Measurements from ENCODE around the gene MAB21L2.

The MAB21L2 gene

DNA sequence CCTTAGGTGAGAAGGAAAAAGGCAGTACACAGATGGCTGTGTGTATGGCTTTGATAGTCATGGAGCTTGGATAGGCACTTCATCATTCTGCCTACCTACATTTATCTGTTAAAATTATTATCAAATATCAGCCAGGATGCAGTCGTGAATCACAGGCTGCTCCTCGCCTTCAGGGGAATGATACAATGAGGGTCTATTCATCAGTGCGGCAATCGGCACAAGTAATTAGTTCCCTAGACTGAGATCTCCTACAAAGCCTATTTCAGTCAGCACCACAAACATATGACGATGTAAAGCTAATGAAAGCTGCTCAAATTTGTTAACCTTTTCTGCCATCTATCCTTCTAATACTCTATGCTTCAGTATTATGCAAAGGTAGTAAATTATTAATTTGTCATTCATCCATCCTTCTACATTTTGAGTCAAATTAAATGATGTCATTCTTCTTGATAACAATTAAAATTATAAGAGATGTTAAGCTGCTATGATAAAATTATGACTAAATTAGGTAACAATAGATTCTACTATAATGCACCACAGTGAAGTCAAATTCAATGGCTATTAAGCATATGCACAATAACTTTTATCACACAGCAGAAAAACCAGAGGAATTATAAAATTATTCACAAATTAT is 19.0 kb downstream of the MAB21L2 start:
- no peak overlapping the region for H2BK12ac ChIP-seq (ENCODE audit: low read length)
- no peak overlapping the region for H4K8ac ChIP-seq (ENCODE audit: low read depth, low read length)
- H3K4ac ChIP-seq (ENCODE audit: low read depth, low read length), result no peak overlapping the region
- H2BK120ac ChIP-seq (ENCODE audit: insufficient read depth, low read length, poor library complexity), result no peak overlapping the region
- H2AFZ ChIP-seq (ENCODE audit: insufficient read depth, low read length, poor library complexity), result no peak overlapping the region
- no peak overlapping the region for H3K18ac ChIP-seq (ENCODE audit: low read length)
- no peak overlapping the region for H3K14ac ChIP-seq (ENCODE audit: low read length)
- H3K27me3 ChIP-seq (ENCODE audit: insufficient read depth, low read length), result no peaks in the 10 kb centered on the region
- no peak overlapping the region for H3K27ac ChIP-seq (ENCODE audit: low read depth, low read length)
- no peak overlapping the region for H4K91ac ChIP-seq (ENCODE audit: low read depth, low read length)
- H3K36me3 ChIP-seq (ENCODE audit: control insufficient read depth in 1 of 2, insufficient read depth in 2 of 2, low read length in 2 of 2), result no peaks in the 10 kb centered on the region
- H2BK5ac ChIP-seq (ENCODE audit: low read depth, low read length, poor library complexity), result no peak overlapping the region
- no peak for DNase-seq
- no peaks in the 10 kb centered on the region for H3K9me3 ChIP-seq (ENCODE audit: insufficient read depth, low read depth, low read length)
- no CpG with 5 or more reads among the region's 5 CpGs for WGBS (ENCODE audit: extremely low coverage, insufficient coverage, insufficient read length)
- H4K12ac ChIP-seq (ENCODE audit: low read depth, low read length), result no peak overlapping the region
- no peak overlapping the region for H2AK5ac ChIP-seq (ENCODE audit: low read length)
- H3K4me1 ChIP-seq (ENCODE audit: control insufficient read depth in 1 of 2, insufficient read depth in 2 of 2, low read length in 2 of 2), result no peaks in the 10 kb centered on the region
- H3K79me2 ChIP-seq (ENCODE audit: control insufficient read depth, insufficient read depth, low read length, poor library complexity), result no peaks in the 10 kb centered on the region
- H3K79me1 ChIP-seq (ENCODE audit: low read length), result no peaks in the 10 kb centered on the region
- H3K4me2 ChIP-seq (ENCODE audit: low read length), result no peak overlapping the region
- no peak overlapping the region for H3K23ac ChIP-seq (ENCODE audit: low read length)
- H3K9ac ChIP-seq (ENCODE audit: low read length), result no peak overlapping the region
- H3K4me3 ChIP-seq (ENCODE audit: low read depth, low read length), result no peak overlapping the region

DNA sequence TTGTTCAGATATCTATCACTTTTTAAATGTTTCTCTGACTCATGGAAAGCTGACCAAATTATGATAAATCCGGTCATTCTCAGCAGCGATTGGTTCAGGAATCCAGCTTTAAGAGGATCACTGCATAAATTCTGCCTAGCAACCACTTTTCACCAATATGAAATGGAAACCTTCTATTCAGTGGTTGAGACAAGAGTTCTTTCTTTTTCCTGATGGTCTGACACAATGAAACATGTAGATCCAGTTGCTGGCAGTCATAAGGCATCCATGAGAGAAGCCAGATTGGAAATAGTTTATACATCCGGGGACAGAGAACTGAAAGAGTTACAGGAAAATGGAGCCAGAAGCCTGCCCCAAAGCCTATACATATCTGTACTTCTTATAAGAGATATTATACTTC is 27.2 kb downstream of the MAB21L2 start:
- H2BK5ac ChIP-seq (ENCODE audit: low read depth, low read length, poor library complexity), result no peak overlapping the region
- H3K4me3 ChIP-seq (ENCODE audit: low read depth, low read length), result no peak overlapping the region
- H3K23ac ChIP-seq (ENCODE audit: low read length), result no peak overlapping the region
- no peak overlapping the region for H4K8ac ChIP-seq (ENCODE audit: low read depth, low read length)
- H2AFZ ChIP-seq (ENCODE audit: insufficient read depth, low read length, poor library complexity), result no peak overlapping the region
- H3K27ac ChIP-seq (ENCODE audit: low read depth, low read length), result no peak overlapping the region
- no peak overlapping the region for H4K12ac ChIP-seq (ENCODE audit: low read depth, low read length)
- no peak overlapping the region for H3K9ac ChIP-seq (ENCODE audit: low read length)
- H3K27me3 ChIP-seq (ENCODE audit: insufficient read depth, low read length), result no peaks in the 10 kb centered on the region
- no peak overlapping the region for H4K91ac ChIP-seq (ENCODE audit: low read depth, low read length)
- no peaks in the 10 kb centered on the region for H3K4me1 ChIP-seq (ENCODE audit: control insufficient read depth in 1 of 2, insufficient read depth in 2 of 2, low read length in 2 of 2)
- no CpG with 5 or more reads among the region's 3 CpGs for WGBS (ENCODE audit: extremely low coverage, insufficient coverage, insufficient read length)
- no peaks in the 10 kb centered on the region for H3K79me1 ChIP-seq (ENCODE audit: low read length)
- no peak for DNase-seq
- no peak overlapping the region for H3K18ac ChIP-seq (ENCODE audit: low read length)
- H2BK12ac ChIP-seq (ENCODE audit: low read length), result no peak overlapping the region
- H2AK5ac ChIP-seq (ENCODE audit: low read length), result no peak overlapping the region
- H3K36me3 ChIP-seq (ENCODE audit: control insufficient read depth in 1 of 2, insufficient read depth in 2 of 2, low read length in 2 of 2), result no peaks in the 10 kb centered on the region
- no peak overlapping the region for H2BK120ac ChIP-seq (ENCODE audit: insufficient read depth, low read length, poor library complexity)
- H3K4ac ChIP-seq (ENCODE audit: low read depth, low read length), result no peak overlapping the region
- no peaks in the 10 kb centered on the region for H3K79me2 ChIP-seq (ENCODE audit: control insufficient read depth, insufficient read depth, low read length, poor library complexity)
- no peak overlapping the region for H3K4me2 ChIP-seq (ENCODE audit: low read length)
- no peaks in the 10 kb centered on the region for H3K9me3 ChIP-seq (ENCODE audit: insufficient read depth, low read depth, low read length)
- H3K14ac ChIP-seq (ENCODE audit: low read length), result no peak overlapping the region

DNA sequence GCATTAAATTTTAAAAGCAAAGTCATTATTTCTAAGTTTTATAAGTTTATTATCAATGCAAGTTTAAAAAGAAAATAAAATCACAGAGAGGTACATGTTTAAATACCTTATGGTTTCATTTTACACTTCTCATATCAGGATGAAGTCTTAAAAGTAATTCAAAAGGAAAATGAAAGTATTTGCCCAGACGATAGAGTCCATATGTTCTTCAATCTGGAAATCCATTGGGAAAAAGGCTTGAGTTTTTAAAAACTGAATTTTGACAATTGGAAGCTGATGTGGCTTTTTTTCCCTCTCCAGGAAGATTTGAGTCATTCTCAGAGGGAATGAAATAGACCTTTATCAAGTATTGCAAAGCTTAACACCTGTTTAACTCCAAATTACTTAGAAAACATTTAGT is 37.1 kb downstream of the MAB21L2 start:
- Histone ChIP-seq H2BK12ac (ENCODE audit: low read length) (no peak overlapping the region), H3K4me3 (ENCODE audit: low read depth, low read length) (no peak overlapping the region), H3K27me3 (ENCODE audit: insufficient read depth, low read length) (no peaks in the 10 kb centered on the region), H3K23ac (ENCODE audit: low read length) (no peak overlapping the region), H3K79me1 (ENCODE audit: low read length) (no peaks in the 10 kb centered on the region), H2AK5ac (ENCODE audit: low read length) (no peak overlapping the region), H3K4me1 (ENCODE audit: control insufficient read depth in 1 of 2, insufficient read depth in 2 of 2, low read length in 2 of 2) (no peaks in the 10 kb centered on the region), H3K18ac (ENCODE audit: low read length) (no peak overlapping the region), H4K8ac (ENCODE audit: low read depth, low read length) (no peak overlapping the region), H3K4ac (ENCODE audit: low read depth, low read length) (no peak overlapping the region), H3K36me3 (ENCODE audit: control insufficient read depth in 1 of 2, insufficient read depth in 2 of 2, low read length in 2 of 2) (no peaks in the 10 kb centered on the region), H2AFZ (ENCODE audit: insufficient read depth, low read length, poor library complexity) (no peak overlapping the region), H3K79me2 (ENCODE audit: control insufficient read depth, insufficient read depth, low read length, poor library complexity) (no peaks in the 10 kb centered on the region), H3K14ac (ENCODE audit: low read length) (no peak overlapping the region), H3K9me3 (ENCODE audit: insufficient read depth, low read depth, low read length) (no peaks in the 10 kb centered on the region), H2BK120ac (ENCODE audit: insufficient read depth, low read length, poor library complexity) (no peak overlapping the region), H4K91ac (ENCODE audit: low read depth, low read length) (no peak overlapping the region), H2BK5ac (ENCODE audit: low read depth, low read length, poor library complexity) (no peak overlapping the region), H3K27ac (ENCODE audit: low read depth, low read length) (no peak overlapping the region), H3K9ac (ENCODE audit: low read length) (no peak overlapping the region), H4K12ac (ENCODE audit: low read depth, low read length) (no peak overlapping the region), H3K4me2 (ENCODE audit: low read length) (no peak overlapping the region)
- DNase-seq, result no peak
- no CpG with 5 or more reads among the region's 1 CpG for WGBS (ENCODE audit: extremely low coverage, insufficient coverage, insufficient read length)

DNA sequence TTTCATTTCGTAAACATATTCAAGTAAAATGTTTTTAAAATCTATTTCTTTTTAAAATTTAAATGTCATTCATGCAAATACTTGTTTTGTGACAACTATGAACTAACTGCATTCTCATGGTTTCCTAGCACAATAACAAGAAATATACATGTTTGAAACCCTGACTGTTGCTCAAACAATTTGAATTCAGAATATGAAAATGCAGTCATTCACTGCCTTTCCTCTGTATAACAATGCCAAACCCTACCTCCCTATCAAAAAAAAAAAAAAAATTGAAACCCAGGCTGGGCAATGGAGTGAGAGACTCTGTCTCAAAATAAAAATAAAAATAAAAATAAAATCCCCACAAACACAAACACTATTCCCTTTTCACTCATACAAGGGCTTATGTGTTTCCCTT is 42.1 kb downstream of the MAB21L2 start:
- no peak overlapping the region for H3K9ac ChIP-seq (ENCODE audit: low read length)
- H2BK120ac ChIP-seq (ENCODE audit: insufficient read depth, low read length, poor library complexity), result no peak overlapping the region
- WGBS (ENCODE audit: extremely low coverage, insufficient coverage, insufficient read length), result no CpG with 5 or more reads among the region's 1 CpG

More for the DNA sequence above, 42.1 kb downstream of the MAB21L2 start:
- no peak overlapping the region for H3K23ac ChIP-seq (ENCODE audit: low read length)
- no peak overlapping the region for H3K4me2 ChIP-seq (ENCODE audit: low read length)
- H3K79me2 ChIP-seq (ENCODE audit: control insufficient read depth, insufficient read depth, low read length, poor library complexity), result no peaks in the 10 kb centered on the region
- no peaks in the 10 kb centered on the region for H3K36me3 ChIP-seq (ENCODE audit: control insufficient read depth in 1 of 2, insufficient read depth in 2 of 2, low read length in 2 of 2)
- no peak overlapping the region for H2BK5ac ChIP-seq (ENCODE audit: low read depth, low read length, poor library complexity)
- H2AFZ ChIP-seq (ENCODE audit: insufficient read depth, low read length, poor library complexity), result no peak overlapping the region
- no peak overlapping the region for H3K4me3 ChIP-seq (ENCODE audit: low read depth, low read length)
- H3K14ac ChIP-seq (ENCODE audit: low read length), result no peak overlapping the region
- H3K4ac ChIP-seq (ENCODE audit: low read depth, low read length), result no peak overlapping the region
- no peak overlapping the region for H3K18ac ChIP-seq (ENCODE audit: low read length)
- H3K79me1 ChIP-seq (ENCODE audit: low read length), result no peaks in the 10 kb centered on the region
- DNase-seq, result no peak
- H3K27me3 ChIP-seq (ENCODE audit: insufficient read depth, low read length), result no peaks in the 10 kb centered on the region
- H4K91ac ChIP-seq (ENCODE audit: low read depth, low read length), result no peak overlapping the region
- no peak overlapping the region for H3K27ac ChIP-seq (ENCODE audit: low read depth, low read length)
- H2BK12ac ChIP-seq (ENCODE audit: low read length), result no peak overlapping the region
- no peaks in the 10 kb centered on the region for H3K9me3 ChIP-seq (ENCODE audit: insufficient read depth, low read depth, low read length)
- no peak overlapping the region for H2AK5ac ChIP-seq (ENCODE audit: low read length)
- H3K4me1 ChIP-seq (ENCODE audit: control insufficient read depth in 1 of 2, insufficient read depth in 2 of 2, low read length in 2 of 2), result no peaks in the 10 kb centered on the region
- H4K8ac ChIP-seq (ENCODE audit: low read depth, low read length), result no peak overlapping the region
- H4K12ac ChIP-seq (ENCODE audit: low read depth, low read length), result no peak overlapping the region
